MM.1S (cell line): ENCODE measurements around the gene OR5AN1.
"Not testable (repeated sequence)": the region's sequence is repeated elsewhere in the genome, so short reads cannot be mapped to it uniquely, and the experiment has no call there.

Experiments used
- DNase-seq: peaks from one replicate; pipeline ENCODE4 v3.0.0-alpha.2; 2015
- H2AFZ ChIP-seq: fragments of 300-600 bp; sonication (generic); 2 replicates; pipeline ENCODE4 v1.6.0; 2016; ENCODE audit warnings: antibody characterized with exemption, low read length
- H3F3A ChIP-seq: fragments of 300-600 bp; sonication (generic); 2 replicates; pipeline ENCODE4 v1.6.1; 2016; ENCODE audit warnings: mild to moderate bottlenecking, antibody characterized with exemption, low read length, moderate library complexity, mixed read lengths; ENCODE audit not compliant: insufficient read depth
- H3K27ac ChIP-seq: fragments of 300-600 bp; sonication (generic); 2 replicates; pipeline ENCODE4 v1.5.1; 2016; ENCODE audit warnings: mild to moderate bottlenecking, low read length
- H3K27me3 ChIP-seq: fragments of 300-600 bp; sonication (generic); replicated peaks from 2 replicates; pipeline ENCODE4 v1.6.0; 2016; ENCODE audit warnings: low read length; ENCODE audit not compliant: insufficient read depth
- H3K36me3 ChIP-seq: fragments of 300-600 bp; sonication (generic); replicated peaks from 2 replicates; pipeline ENCODE4 v1.6.1; 2016; ENCODE audit warnings: mild to moderate bottlenecking, low read length, mixed read lengths; ENCODE audit not compliant: insufficient read depth
- H3K4me1 ChIP-seq: fragments of 300-600 bp; sonication (generic); 2 replicates; pipeline ENCODE4 v1.6.1; 2016; ENCODE audit warnings: low read length, mixed read lengths
- H3K4me2 ChIP-seq: fragments of 300-600 bp; sonication (generic); 2 replicates; pipeline ENCODE4 v1.6.0; 2016; ENCODE audit warnings: low read depth, low read length
- H3K4me3 ChIP-seq: fragments of 300-600 bp; sonication (generic); 2 replicates; pipeline ENCODE4 v1.5.1; 2016; ENCODE audit warnings: low read length, mixed read lengths
- H3K79me2 ChIP-seq: fragments of 300-600 bp; sonication (generic); 2 replicates; pipeline ENCODE4 v1.6.1; 2016; ENCODE audit warnings: mixed run types, low read length, mixed read lengths
- H3K9ac ChIP-seq: fragments of 300-600 bp; sonication (generic); 2 replicates; pipeline ENCODE4 v1.6.1; 2016; ENCODE audit warnings: low read length, mixed read lengths
- H3K9me2 ChIP-seq: fragments of 300-600 bp; sonication (generic); replicated peaks from 2 replicates; pipeline ENCODE4 v1.6.1; 2016; ENCODE audit warnings: mild to moderate bottlenecking, low read length, mixed read lengths; ENCODE audit not compliant: insufficient read depth
- H3K9me3 ChIP-seq: fragments of 300-600 bp; sonication (generic); replicated peaks from 2 replicates; pipeline ENCODE4 v1.6.1; 2016; ENCODE audit warnings: mild to moderate bottlenecking, low read length, mixed read lengths; ENCODE audit not compliant: insufficient read depth
- H4K20me1 ChIP-seq: fragments of 300-600 bp; sonication (generic); 2 replicates; pipeline ENCODE4 v1.6.1; 2016; ENCODE audit warnings: mild to moderate bottlenecking, low read length, moderate library complexity, mixed read lengths; ENCODE audit not compliant: insufficient read depth
- CTCF ChIP-seq: fragments of 300-600 bp; sonication (generic); IDR thresholded peaks from 2 replicates; pipeline ENCODE4 v1.5.1; 2016; ENCODE audit warnings: antibody characterized with exemption, low read length, mixed read lengths
- EZH2 ChIP-seq: fragments of 300-600 bp; sonication (generic); optimal IDR thresholded peaks from 2 replicates; pipeline ENCODE3; 2017; ENCODE audit warnings: low read depth, mild to moderate bottlenecking, antibody characterized with exemption, low read length, mixed read lengths
- EZH2phosphoT487 ChIP-seq: fragments of 300-600 bp; sonication (generic); IDR thresholded peaks from 2 replicates; pipeline ENCODE4 v1.6.1; 2018; ENCODE audit warnings: antibody characterized with exemption, low read length

The OR5AN1 gene

GRCh38 chr11:59336931-59337330 lies 21.8 kb upstream of the OR5AN1 start:
- H3K9me3 ChIP-seq, result no peaks in the 10 kb centered on the region
- H3K79me2 ChIP-seq, result no peaks in the 10 kb centered on the region
- no peak overlapping the region for H3K4me3 ChIP-seq
- H4K20me1 ChIP-seq, result no peaks in the 10 kb centered on the region
- H3K27ac ChIP-seq, result no peak overlapping the region
- H3K9me2 ChIP-seq, result no peaks in the 10 kb centered on the region
- no peaks in the 10 kb centered on the region for H3F3A ChIP-seq
- no peak for DNase-seq
- no peaks in the 10 kb centered on the region for H3K36me3 ChIP-seq
- TF ChIP-seq EZH2, result no peak
- no peak for TF ChIP-seq EZH2phosphoT487
- no peak for TF ChIP-seq CTCF
- no peak overlapping the region for H2AFZ ChIP-seq
- no peaks in the 10 kb centered on the region for H3K4me1 ChIP-seq
- H3K4me2 ChIP-seq, result no peak overlapping the region
- H3K9ac ChIP-seq, result no peak overlapping the region
- no peaks in the 10 kb centered on the region for H3K27me3 ChIP-seq

- not testable (repeated sequence) for H4K20me1 ChIP-seq, H3K9me2 ChIP-seq, H3K4me3 ChIP-seq, H2AFZ ChIP-seq, H3K79me2 ChIP-seq, H3K4me2 ChIP-seq, H3F3A ChIP-seq, H3K4me1 ChIP-seq, H3K9ac ChIP-seq, H3K27me3 ChIP-seq, H3K9me3 ChIP-seq, DNase-seq, H3K27ac ChIP-seq, H3K36me3 ChIP-seq
Observed at GRCh38 chr11:59349657-59350056, 9.0 kb upstream of the OR5AN1 start.

- Histone ChIP-seq H3K4me1 (no peaks in the 10 kb centered on the region), H3K9me2 (no peaks in the 10 kb centered on the region), H3K27me3 (no peaks in the 10 kb centered on the region), H3K79me2 (no peaks in the 10 kb centered on the region), H2AFZ (no peak overlapping the region), H3K4me3 (no peak overlapping the region), H3F3A (no peaks in the 10 kb centered on the region), H3K4me2 (no peak overlapping the region), H3K9me3 (no peaks in the 10 kb centered on the region), H3K27ac (no peak overlapping the region), H3K9ac (no peak overlapping the region), H4K20me1 (no peaks in the 10 kb centered on the region), H3K36me3 (no peaks in the 10 kb centered on the region)
- no peak for DNase-seq
- TF ChIP-seq EZH2phosphoT487 (no peak), CTCF (no peak), EZH2 (no peak)
Observed at GRCh38 chr11:59355226-59355625, 3.5 kb upstream of the OR5AN1 start.

- Histone ChIP-seq H3K9me3 (no peaks in the 10 kb centered on the region), H3K4me1 (no peaks in the 10 kb centered on the region), H4K20me1 (no peaks in the 10 kb centered on the region), H3K27ac (no peak overlapping the region), H3K79me2 (no peaks in the 10 kb centered on the region), H2AFZ (no peak overlapping the region), H3K36me3 (no peaks in the 10 kb centered on the region), H3K4me3 (no peak overlapping the region), H3K9ac (no peak overlapping the region), H3K4me2 (no peak overlapping the region), H3F3A (no peaks in the 10 kb centered on the region), H3K27me3 (no peaks in the 10 kb centered on the region), H3K9me2 (no peaks in the 10 kb centered on the region)
- no peak for TF ChIP-seq EZH2
- TF ChIP-seq EZH2phosphoT487, result no peak
- no peak for TF ChIP-seq CTCF
- no peak for DNase-seq
Observed at GRCh38 chr11:59356561-59356960, 2.1 kb upstream of the OR5AN1 start.
